ENCODE data around the gene ARL4A. TPM values are rescaled to one million over a fixed set of nuclear protein-coding genes. Genes with fewer than 3 reads are reported as not detected.

Gene ARL4A
- total and polyA plus RNA-seq, 9 of the 15 experiments (the other 6 are each of a cell fraction or from before 2014, with no cell fraction given): 118 to 688 (median 172) TPM

DNA sequence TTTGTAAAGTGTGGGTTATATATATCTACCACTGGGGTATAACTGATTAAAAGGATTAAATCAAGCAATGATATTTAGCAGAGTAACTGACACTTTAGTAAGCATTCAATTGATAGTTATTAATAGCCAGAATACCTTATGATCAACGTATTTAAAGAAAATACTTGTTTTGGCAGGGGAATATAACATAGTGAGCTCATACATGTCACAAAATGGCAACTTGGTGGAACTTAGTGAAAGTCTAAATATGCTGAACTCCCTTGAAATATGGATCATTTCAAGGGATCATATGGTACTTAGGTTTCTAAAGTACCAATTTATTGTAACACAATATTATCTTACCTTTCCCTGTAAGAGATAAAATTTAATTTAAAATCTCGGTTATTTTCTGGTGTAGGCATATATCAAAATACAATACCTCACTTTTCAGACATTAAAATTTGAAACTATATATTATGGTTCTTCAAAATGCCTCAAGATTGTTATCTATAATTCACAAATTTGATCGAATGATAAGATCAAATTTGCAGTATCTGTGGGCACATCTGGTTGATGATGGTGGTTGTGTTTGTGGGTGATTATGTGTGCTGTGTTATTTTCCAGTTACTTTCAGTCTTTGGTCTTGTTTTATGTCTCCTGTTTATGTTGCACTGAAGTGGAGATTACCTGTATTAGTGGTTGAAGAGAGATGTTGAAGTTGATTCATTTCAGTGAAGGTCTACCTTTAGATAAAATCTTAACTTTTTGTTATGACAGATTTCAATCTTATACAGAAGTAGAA, 5.2 kb downstream of the ARL4A start (continued):
- TF ChIP-seq GATAD2A (IDR thresholded peaks at IDR 0.05) (peak; percentile 69; the same call in 1 of the 2 replicates), SMARCA4 (IDR thresholded peaks at IDR 0.05) (peak; percentile 44; the same call in 1 of the 2 replicates), BACH1 (tag; IDR thresholded peaks at IDR 0.05) (no peak), PPARD (CRISPR knock-in tag; IDR thresholded peaks at IDR 0.05) (no peak), U2AF1 (optimal IDR thresholded peaks at IDR 0.05; ENCODE audit: low read depth, low read length) (peak; percentile 11), PTTG1 (tag; IDR thresholded peaks at IDR 0.05; ENCODE audit: low read depth) (no peak), PML (IDR thresholded peaks at IDR 0.05; ENCODE audit: low read length) (peak; percentile 18; the same call in 1 of the 2 replicates), FOXJ3 (CRISPR knock-in tag; IDR thresholded peaks at IDR 0.05) (no peak), U2AF2 (optimal IDR thresholded peaks at IDR 0.05; ENCODE audit: low read depth, low read length) (no peak), HDAC1 (IDR thresholded peaks at IDR 0.05) (peak in 1 of 2 experiments; percentile 54; a peak in 1 of 4 replicates), ZKSCAN1 (IDR thresholded peaks at IDR 0.05; ENCODE audit: low read depth, low read length) (no peak), HDAC6 (IDR thresholded peaks at IDR 0.05; ENCODE audit: low read depth, low read length) (no peak), ERF (CRISPR knock-in tag; IDR thresholded peaks at IDR 0.05) (no peak), ZC3H11A (IDR thresholded peaks at IDR 0.05; ENCODE audit: low read depth, low read length) (no peak), CHD2 (IDR thresholded peaks at IDR 0.05; ENCODE audit: low read depth, low read length) (peak; percentile 49; the same call in 1 of the 2 replicates), ZNF143 (CRISPR knock-in tag; IDR thresholded peaks at IDR 0.05) (no peak), NR1H2 (CRISPR knock-in tag; IDR thresholded peaks at IDR 0.05) (no peak), LARP7 (IDR thresholded peaks at IDR 0.05) (no peak), SP1 (CRISPR knock-in tag; IDR thresholded peaks at IDR 0.05) (0 out of 2 replicates have a peak, but pooled peaks have one; percentile 35), HNRNPLL (IDR thresholded peaks at IDR 0.05; ENCODE audit: low read depth, low read length, poor library complexity, severe bottlenecking) (no peak), ZNF253 (CRISPR knock-in tag; conservative IDR thresholded peaks at IDR 0.05) (no peak), NR2F6 (CRISPR knock-in tag; IDR thresholded peaks at IDR 0.05) (no peak), CSDE1 (IDR thresholded peaks at IDR 0.05) (no peak)
- TF ChIP-seq, protein P1, sequence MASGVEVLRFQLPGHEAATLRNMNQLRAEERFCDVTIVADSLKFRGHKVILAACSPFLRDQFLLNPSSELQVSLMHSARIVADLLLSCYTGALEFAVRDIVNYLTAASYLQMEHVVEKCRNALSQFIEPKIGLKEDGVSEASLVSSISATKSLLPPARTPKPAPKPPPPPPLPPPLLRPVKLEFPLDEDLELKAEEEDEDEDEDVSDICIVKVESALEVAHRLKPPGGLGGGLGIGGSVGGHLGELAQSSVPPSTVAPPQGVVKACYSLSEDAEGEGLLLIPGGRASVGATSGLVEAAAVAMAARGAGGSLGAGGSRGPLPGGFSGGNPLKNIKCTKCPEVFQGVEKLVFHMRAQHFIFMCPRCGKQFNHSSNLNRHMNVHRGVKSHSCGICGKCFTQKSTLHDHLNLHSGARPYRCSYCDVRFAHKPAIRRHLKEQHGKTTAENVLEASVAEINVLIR (CRISPR knock-in tag; IDR thresholded peaks at IDR 0.05): no peak
- TF ChIP-seq, protein P2, sequence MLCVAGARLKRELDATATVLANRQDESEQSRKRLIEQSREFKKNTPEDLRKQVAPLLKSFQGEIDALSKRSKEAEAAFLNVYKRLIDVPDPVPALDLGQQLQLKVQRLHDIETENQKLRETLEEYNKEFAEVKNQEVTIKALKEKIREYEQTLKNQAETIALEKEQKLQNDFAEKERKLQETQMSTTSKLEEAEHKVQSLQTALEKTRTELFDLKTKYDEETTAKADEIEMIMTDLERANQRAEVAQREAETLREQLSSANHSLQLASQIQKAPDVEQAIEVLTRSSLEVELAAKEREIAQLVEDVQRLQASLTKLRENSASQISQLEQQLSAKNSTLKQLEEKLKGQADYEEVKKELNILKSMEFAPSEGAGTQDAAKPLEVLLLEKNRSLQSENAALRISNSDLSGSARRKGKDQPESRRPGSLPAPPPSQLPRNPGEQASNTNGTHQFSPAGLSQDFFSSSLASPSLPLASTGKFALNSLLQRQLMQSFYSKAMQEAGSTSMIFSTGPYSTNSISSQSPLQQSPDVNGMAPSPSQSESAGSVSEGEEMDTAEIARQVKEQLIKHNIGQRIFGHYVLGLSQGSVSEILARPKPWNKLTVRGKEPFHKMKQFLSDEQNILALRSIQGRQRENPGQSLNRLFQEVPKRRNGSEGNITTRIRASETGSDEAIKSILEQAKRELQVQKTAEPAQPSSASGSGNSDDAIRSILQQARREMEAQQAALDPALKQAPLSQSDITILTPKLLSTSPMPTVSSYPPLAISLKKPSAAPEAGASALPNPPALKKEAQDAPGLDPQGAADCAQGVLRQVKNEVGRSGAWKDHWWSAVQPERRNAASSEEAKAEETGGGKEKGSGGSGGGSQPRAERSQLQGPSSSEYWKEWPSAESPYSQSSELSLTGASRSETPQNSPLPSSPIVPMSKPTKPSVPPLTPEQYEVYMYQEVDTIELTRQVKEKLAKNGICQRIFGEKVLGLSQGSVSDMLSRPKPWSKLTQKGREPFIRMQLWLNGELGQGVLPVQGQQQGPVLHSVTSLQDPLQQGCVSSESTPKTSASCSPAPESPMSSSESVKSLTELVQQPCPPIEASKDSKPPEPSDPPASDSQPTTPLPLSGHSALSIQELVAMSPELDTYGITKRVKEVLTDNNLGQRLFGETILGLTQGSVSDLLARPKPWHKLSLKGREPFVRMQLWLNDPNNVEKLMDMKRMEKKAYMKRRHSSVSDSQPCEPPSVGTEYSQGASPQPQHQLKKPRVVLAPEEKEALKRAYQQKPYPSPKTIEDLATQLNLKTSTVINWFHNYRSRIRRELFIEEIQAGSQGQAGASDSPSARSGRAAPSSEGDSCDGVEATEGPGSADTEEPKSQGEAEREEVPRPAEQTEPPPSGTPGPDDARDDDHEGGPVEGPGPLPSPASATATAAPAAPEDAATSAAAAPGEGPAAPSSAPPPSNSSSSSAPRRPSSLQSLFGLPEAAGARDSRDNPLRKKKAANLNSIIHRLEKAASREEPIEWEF (CRISPR knock-in tag; IDR thresholded peaks at IDR 0.05): no peak
